SK-N-SH (cell line): ENCODE data around the gene AIP. TPM values are rescaled to one million over a fixed set of nuclear protein-coding genes. Genes with fewer than 3 reads are reported as not detected.

Experiments
- CTCF ChIA-PET: fragments of 300-600, 350-600 bp; formaldehyde crosslinking; extraction: SDS; loops from one replicate; lab custom pipeline; 2021; lab: Yijun Ruan, JAX
- POLR2A ChIA-PET: fragments of 350-600 bp; sonication (Branson Sonifier 250); formaldehyde crosslinking; extraction: SDS; loops from one replicate; lab custom pipeline; 2020; ENCODE audit warnings: antibody characterized with exemption, inconsistent platforms; lab: Yijun Ruan, JAX
- DNase-seq: peaks from one replicate; pipeline ENCODE4 v3.0.0; 2012
- H2AFZ ChIP-seq: fragments of 200-600 bp; sonication (generic); 2 replicates; pipeline ENCODE4 v1.8.1; 2016; ENCODE audit warnings: antibody characterized with exemption, mild to moderate bottlenecking, low read depth
- H3F3A ChIP-seq: fragments of 200-600 bp; sonication (generic); replicated peaks from 2 replicates; pipeline ENCODE3; 2016; ENCODE audit warnings: antibody characterized with exemption, mild to moderate bottlenecking; ENCODE audit not compliant: insufficient read depth
- H3K27ac ChIP-seq, 2 experiments: fragments of 200-500 bp in 1 of 2; fragments of 200-600 bp in 1 of 2; sonication (Bioruptor generic) in 1 of 2; sonication (generic), shearing (Covaris generic) in 1 of 2; 2 replicates each; pipeline versions ENCODE4 v1.5.1 to v1.6.1; 2014 to 2016; ENCODE audit warnings: low read depth in 2 of 2, inconsistent platforms in 1 of 2, low read length in 1 of 2, mild to moderate bottlenecking in 1 of 2, mixed read lengths in 1 of 2
- H3K27me3 ChIP-seq: fragments of 200-600 bp; sonication (generic), shearing (Covaris generic); 2 replicates; pipeline ENCODE4 v1.6.1; 2016; ENCODE audit warnings: mixed run types; ENCODE audit not compliant: insufficient read depth
- H3K36me3 ChIP-seq, 2 experiments: fragments of 200-500 bp in 1 of 2; fragments of 200-600 bp in 1 of 2; sonication (Bioruptor generic) in 1 of 2; sonication (generic) in 1 of 2; replicated peaks in 1 of 2; 2 replicates each; pipeline versions ENCODE3 to v1.5.1; 2014 to 2016; ENCODE audit warnings: low read length in 1 of 2, mild to moderate bottlenecking in 1 of 2; ENCODE audit not compliant: insufficient read depth in 2 of 2, control insufficient read depth in 1 of 2
- H3K4me1 ChIP-seq, 2 experiments: fragments of 200-500 bp in 1 of 2; fragments of 200-600 bp in 1 of 2; sonication (Bioruptor generic) in 1 of 2; sonication (generic), shearing (Covaris generic) in 1 of 2; 2 replicates each; pipeline versions ENCODE4 v1.5.1 to v1.6.1; 2014 to 2016; ENCODE audit warnings: low read depth in 1 of 2, low read length in 1 of 2, mixed run types in 1 of 2; ENCODE audit not compliant: insufficient read depth in 2 of 2, control insufficient read depth in 1 of 2
- H3K4me2 ChIP-seq: fragments of 200-600 bp; sonication (generic), shearing (Covaris generic); 2 replicates; pipeline ENCODE4 v1.6.1; 2017; ENCODE audit warnings: mixed run types
- H3K4me3 ChIP-seq, 2 experiments: fragments of 200-500 bp in 1 of 2; fragments of 200-600 bp in 1 of 2; sonication (Bioruptor generic) in 1 of 2; sonication (generic), shearing (Covaris generic) in 1 of 2; 2 replicates each; pipeline versions ENCODE4 v1.5.1 to v1.8.1; 2014 to 2016; ENCODE audit warnings: low read depth in 2 of 2, inconsistent platforms in 1 of 2, low read length in 1 of 2, mild to moderate bottlenecking in 1 of 2, mixed read lengths in 1 of 2, moderate library complexity in 1 of 2
- H3K79me2 ChIP-seq: fragments of 200-600 bp; sonication (generic); 2 replicates; pipeline ENCODE4 v1.8.1; 2017; ENCODE audit warnings: mild to moderate bottlenecking; ENCODE audit not compliant: insufficient read depth
- H3K9ac ChIP-seq: fragments of 200-600 bp; sonication (generic); 2 replicates; pipeline ENCODE4 v1.6.1; 2017; ENCODE audit warnings: mixed run types
- H3K9me2 ChIP-seq: fragments of 200-600 bp; sonication (generic); 2 replicates; pipeline ENCODE4 v1.6.1; 2017; ENCODE audit warnings: mixed run types
- H3K9me3 ChIP-seq: fragments of 200-600 bp; sonication (generic); 2 replicates; pipeline ENCODE4 v1.6.1; 2017; ENCODE audit warnings: mixed run types, mild to moderate bottlenecking, moderate library complexity
- H4K20me1 ChIP-seq: fragments of 200-600 bp; sonication (generic); 2 replicates; pipeline ENCODE4 v1.6.1; 2017; ENCODE audit warnings: mild to moderate bottlenecking, mixed run types; ENCODE audit not compliant: insufficient read depth
- CHD2 ChIP-seq: fragments of 150-350 bp; IDR thresholded peaks from 2 replicates; pipeline ENCODE4 v1.6.1; 2018; ENCODE audit warnings: low read length; ENCODE audit not compliant: partially characterized antibody
- CTCF ChIP-seq: fragments of 200-600 bp; sonication (generic); IDR thresholded peaks from 2 replicates; pipeline ENCODE4 v1.6.1; 2017; ENCODE audit warnings: antibody characterized with exemption, mild to moderate bottlenecking, moderate library complexity
- EP300 ChIP-seq, 2 experiments: IDR thresholded peaks; 2 replicates each; pipeline versions ENCODE4 v1.4.0 to v1.6.1; 2012; ENCODE audit warnings: borderline replicate concordance in 1 of 2, low read depth in 1 of 2, low read length in 1 of 2
- GABPA ChIP-seq: IDR thresholded peaks from 2 replicates; pipeline ENCODE4 v1.4.0; 2012; ENCODE audit warnings: low read depth, mild to moderate bottlenecking
- IRF3 ChIP-seq: fragments of 150-350 bp; IDR thresholded peaks from 2 replicates; pipeline ENCODE4 v1.6.1; 2016; ENCODE audit warnings: mild to moderate bottlenecking, low read depth, low read length
- MEF2A ChIP-seq: IDR thresholded peaks from 2 replicates; pipeline ENCODE4 v1.4.0; 2012; ENCODE audit warnings: low read depth, borderline replicate concordance
- MXI1 ChIP-seq: IDR thresholded peaks from 2 replicates; pipeline ENCODE4 v1.6.1; 2012; ENCODE audit warnings: mild to moderate bottlenecking, low read depth, low read length, improper control_type of control experiment
- NFIC ChIP-seq: IDR thresholded peaks from 2 replicates; pipeline ENCODE4 v1.4.0; 2012; ENCODE audit warnings: borderline replicate concordance
- NRF1 ChIP-seq: IDR thresholded peaks from 2 replicates; pipeline ENCODE4 v1.6.1; 2012; ENCODE audit warnings: low read depth, mild to moderate bottlenecking, low read length
- PBX3 ChIP-seq: IDR thresholded peaks from 2 replicates; pipeline ENCODE4; 2012
- POLR2AphosphoS5 ChIP-seq: IDR thresholded peaks from 2 replicates; pipeline ENCODE4 v1.6.1; 2012; ENCODE audit warnings: low read depth, low read length
- RAD21 ChIP-seq: IDR thresholded peaks from 2 replicates; pipeline ENCODE4 v1.6.1; 2012; ENCODE audit warnings: mild to moderate bottlenecking, low read length
- RFX5 ChIP-seq: IDR thresholded peaks from 2 replicates; pipeline ENCODE4 v1.6.1; 2012; ENCODE audit warnings: mild to moderate bottlenecking, improper control_type of control experiment, low read length
- RXRA ChIP-seq: IDR thresholded peaks from 2 replicates; pipeline ENCODE4 v1.4.0; 2012; ENCODE audit warnings: low read depth, mild to moderate bottlenecking, borderline replicate concordance
- TEAD4 ChIP-seq: IDR thresholded peaks from 2 replicates; pipeline ENCODE4 v1.4.0; 2012; ENCODE audit warnings: mild to moderate bottlenecking, borderline replicate concordance; ENCODE audit not compliant: insufficient read depth
- USF2 ChIP-seq: fragments of 150-350 bp; IDR thresholded peaks from 2 replicates; pipeline ENCODE4 v1.6.1; 2017; ENCODE audit warnings: antibody characterized with exemption, low read length, low read depth, borderline replicate concordance
- YY1 ChIP-seq: IDR thresholded peaks from 2 replicates; pipeline ENCODE4 v1.4.0; 2012; ENCODE audit warnings: low read depth, mild to moderate bottlenecking
- WGBS: methylation state at CpG from one replicate; pipeline ENCODE4 v1.1.6; 2017; ENCODE audit warnings: low lambda C conversion rate; 5-methylcytosine and 5-hydroxymethylcytosine counted together
- polyA plus RNA-seq, 3 experiments: library from polyadenylated mRNA; depleted of rRNA; stranded (reverse); fragments of >200 nt; gene quantifications; 2 replicates each; pipeline ENCODE4 v1.2.3, GENCODE V29; 2012

Gene AIP
- polyA plus RNA-seq, 1 of the 3 experiments (the other 2 are of a cell fraction): 207 TPM

DNA sequence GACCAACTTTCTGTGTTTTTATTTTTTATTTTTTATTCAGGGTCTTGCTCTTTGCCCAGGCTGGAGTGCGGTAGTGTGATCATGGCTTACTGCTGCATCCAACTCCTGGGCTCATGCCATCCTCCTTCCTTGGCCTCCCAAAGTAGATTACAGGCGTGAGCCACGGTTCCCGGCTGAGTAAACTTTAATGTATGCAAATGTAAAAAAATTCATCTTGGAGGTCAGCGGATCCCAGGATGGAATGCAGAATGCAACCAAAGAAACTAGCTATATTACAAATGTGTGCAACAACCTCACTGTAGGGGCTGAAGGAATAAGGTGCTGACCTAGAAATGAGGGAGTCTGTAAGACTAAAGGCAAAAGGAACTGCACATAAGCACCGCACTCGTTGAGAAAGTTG is 31.3 kb downstream of the AIP start (continued):
- TF ChIP-seq USF2: no peak

GRCh38 chr11:67516806-67517205 is 34.0 kb downstream of the AIP start:
- POLR2A ChIA-PET: no interaction called here
- WGBS: 80% methylated on average over 6 of the region's 9 CpGs
- Histone ChIP-seq H3K4me3 (no peak overlapping the region), H3K4me2 (no peak overlapping the region), H4K20me1 (no peaks in the 10 kb centered on the region), H3K4me1 (no peaks in the 10 kb centered on the region; a peak in 1 of 4 replicates), H3K79me2 (no peaks in the 10 kb centered on the region), H3K27ac (no peak overlapping the region), H2AFZ (no peak overlapping the region), H3K27me3 (peaks cover 4% of the 10 kb centered on the region; the same call in 1 of the 2 replicates), H3K36me3 (no peaks in the 10 kb centered on the region), H3K9ac (no peak overlapping the region), H3K9me3 (no peaks in the 10 kb centered on the region), H3K9me2 (no peaks in the 10 kb centered on the region), H3F3A (no peaks in the 10 kb centered on the region)
- DNase-seq: no peak
- CTCF ChIA-PET: interaction anchor here (1.0 to 1.4 kb wide), 2 partner anchors 98 to 170 kb away, joined by 3 read pairs; no protein-coding TSS in a partner anchor
- no peak for TF ChIP-seq PBX3
- no peak for TF ChIP-seq MEF2A
- no peak for TF ChIP-seq GABPA
- TF ChIP-seq NRF1: no peak
- no peak for TF ChIP-seq CTCF
- no peak for TF ChIP-seq CHD2
- TF ChIP-seq RFX5: no peak

DNA sequence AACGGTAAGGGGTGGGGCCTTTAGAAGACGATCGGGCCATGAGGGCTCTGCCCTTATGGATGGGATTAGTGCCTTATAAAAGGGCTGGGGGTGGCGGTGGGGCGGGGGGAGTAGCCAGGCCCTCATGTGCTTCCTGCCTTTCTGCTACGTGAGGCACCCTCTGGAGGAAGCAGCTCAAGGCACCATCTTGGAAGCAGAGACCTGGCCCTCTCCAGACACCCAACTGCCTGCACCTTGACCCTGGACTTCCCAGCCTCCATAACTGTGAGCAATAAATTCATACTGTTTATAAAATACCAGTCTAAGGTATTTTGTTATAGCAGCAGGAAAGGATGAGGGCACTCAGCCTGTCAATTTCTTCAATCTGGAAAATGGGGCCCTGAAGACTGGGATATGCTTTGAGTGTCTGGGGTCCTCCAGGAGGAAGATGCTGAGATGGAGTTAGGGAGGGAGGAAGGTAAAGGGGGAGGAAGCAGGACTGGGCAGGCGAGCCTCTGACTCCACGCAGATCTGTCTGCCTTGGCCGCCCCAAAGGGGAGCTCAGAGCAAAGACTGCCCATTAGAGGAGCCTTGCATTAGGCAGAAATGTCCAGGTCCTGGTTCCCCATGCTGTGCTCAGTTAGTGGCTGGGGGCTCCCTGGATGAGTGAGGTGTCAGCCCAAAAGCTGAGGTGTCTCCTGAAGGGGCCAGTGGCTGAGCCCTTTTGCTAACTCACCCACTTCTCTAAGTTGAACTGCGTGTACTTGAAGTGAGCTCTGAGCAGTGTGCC is 35.1 kb downstream of the AIP start:
- TF ChIP-seq NFIC (no peak), IRF3 (no peak), POLR2AphosphoS5 (no peak), RAD21 (no peak), MXI1 (no peak), YY1 (no peak), MEF2A (no peak), EP300 (IDR thresholded peaks at IDR 0.05; ENCODE audit: borderline replicate concordance in 1 of 2, low read depth in 1 of 2, low read length in 1 of 2) (no peak), TEAD4 (no peak), RXRA (no peak)
- no peak for DNase-seq
- H3K4me3 ChIP-seq: no peak overlapping the region
- H2AFZ ChIP-seq: no peak overlapping the region
- no peaks in the 10 kb centered on the region for H4K20me1 ChIP-seq
- no peaks in the 10 kb centered on the region for H3K9me3 ChIP-seq
- H3K4me2 ChIP-seq: no peak overlapping the region
- no peak overlapping the region for H3K27ac ChIP-seq
- no peaks in the 10 kb centered on the region; a peak in 1 of 4 replicates for H3K4me1 ChIP-seq
- peaks cover 4% of the 10 kb centered on the region; the same call in 1 of the 2 replicates for H3K27me3 ChIP-seq
- no peaks in the 10 kb centered on the region for H3K36me3 ChIP-seq
- 59% methylated on average over 6 of the region's 10 CpGs for WGBS
- no peaks in the 10 kb centered on the region for H3K79me2 ChIP-seq
- no peaks in the 10 kb centered on the region for H3K9me2 ChIP-seq
- H3K9ac ChIP-seq: no peak overlapping the region
- no peaks in the 10 kb centered on the region for H3F3A ChIP-seq
- ChIA-PET POLR2A (no interaction called here), CTCF (no interaction called here)
